GM19468 (cell line): ENCODE data around the gene SUFU.

Experiments used
- ATAC-seq: cut with Tn5 transposase; IDR thresholded peaks from one replicate; pipeline ENCODE4 v1.9.1; 2021; ENCODE audit warnings: mild to moderate bottlenecking, moderate library complexity, moderate number of reproducible peaks; ENCODE audit not compliant: unreplicated experiment; ENCODE audit errors: extremely low read depth

The SUFU gene

DNA sequence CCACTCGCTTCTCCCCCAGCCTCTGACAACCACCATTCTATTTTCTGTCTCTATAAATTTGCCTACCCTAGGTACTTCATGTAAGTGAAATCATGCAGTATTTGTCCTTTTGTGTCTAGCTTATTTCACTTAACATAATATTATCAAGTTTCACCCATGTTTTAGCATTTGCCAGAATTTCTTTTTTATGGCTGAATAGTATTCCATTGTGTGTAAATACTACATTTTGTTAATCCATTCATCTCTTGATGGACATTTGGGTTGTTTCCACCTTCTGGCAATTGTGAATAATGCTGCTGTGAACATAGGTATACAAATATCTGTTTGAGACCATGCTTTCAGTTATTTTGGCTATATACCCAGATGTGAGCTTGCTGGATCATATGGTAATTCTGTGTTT, 83.1 kb downstream of the SUFU start:
- no peak for ATAC-seq

DNA sequence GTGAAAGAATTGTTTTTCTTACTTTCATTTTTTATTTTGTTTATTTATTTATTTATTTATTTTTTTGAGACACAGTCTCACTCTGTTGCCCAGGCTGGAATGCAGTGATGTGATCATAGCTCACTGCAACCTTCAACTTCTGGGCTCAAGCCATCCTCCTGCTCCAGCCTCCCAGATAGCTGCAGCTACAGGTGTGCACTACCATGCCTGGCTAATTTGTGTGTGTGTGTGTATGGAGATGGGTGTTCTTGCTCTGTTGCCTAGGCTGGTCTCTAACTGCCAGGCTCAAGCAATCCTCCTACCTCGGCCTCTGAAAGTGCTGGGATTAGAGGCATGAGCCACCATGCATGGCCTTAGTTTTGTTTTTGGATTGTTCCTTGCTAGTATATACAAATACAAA, 85.1 kb downstream of the SUFU start:
- ATAC-seq, result no peak

DNA sequence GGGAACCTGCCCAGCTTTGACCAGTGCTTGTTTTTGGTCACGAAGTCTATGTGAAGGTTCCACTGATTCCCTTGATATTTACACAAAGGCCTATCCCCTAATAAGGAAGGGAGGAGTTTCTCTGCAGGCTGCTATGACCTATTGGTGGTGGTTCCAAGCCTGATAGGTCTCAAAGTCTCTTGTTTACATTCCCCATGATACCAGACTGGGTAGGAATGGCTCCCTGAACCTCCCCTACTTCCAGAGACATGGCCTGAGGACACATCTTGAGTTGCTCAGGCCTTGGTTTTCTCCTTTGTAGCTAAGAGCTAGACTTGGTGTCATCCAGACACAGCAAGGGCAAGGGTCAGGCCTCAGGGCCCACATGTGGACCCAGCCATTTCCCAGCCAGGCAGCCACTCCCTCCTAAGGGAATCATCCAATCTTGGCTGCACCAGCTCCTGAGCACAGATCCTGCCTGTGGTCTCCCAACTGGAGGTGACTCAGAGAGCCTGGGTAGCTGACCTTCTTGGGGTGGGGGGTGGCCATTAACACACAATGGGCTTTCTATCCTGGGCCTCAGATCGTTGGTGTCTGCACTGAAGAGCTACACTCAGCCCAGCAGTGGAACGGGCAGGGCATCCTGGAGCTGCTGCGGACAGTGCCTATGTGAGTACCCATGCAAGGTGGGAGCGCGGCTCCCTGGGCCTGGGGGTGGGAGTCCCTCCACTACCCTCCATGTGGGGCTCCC, 89.5 kb downstream of the SUFU start:
- no peak for ATAC-seq

DNA sequence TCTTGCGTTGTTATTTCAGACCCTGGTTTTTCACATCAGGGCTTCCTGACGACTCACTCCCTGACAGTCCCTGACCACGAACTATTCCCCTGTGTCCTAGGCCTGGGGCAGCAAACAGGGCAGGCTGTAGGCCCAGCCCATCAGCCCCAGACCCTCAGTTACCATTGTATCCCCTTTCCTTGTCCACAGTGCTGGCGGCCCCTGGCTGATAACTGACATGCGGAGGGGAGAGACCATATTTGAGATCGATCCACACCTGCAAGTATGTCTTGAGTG, 90.0 kb downstream of the SUFU start:
- ATAC-seq, result no peak

DNA sequence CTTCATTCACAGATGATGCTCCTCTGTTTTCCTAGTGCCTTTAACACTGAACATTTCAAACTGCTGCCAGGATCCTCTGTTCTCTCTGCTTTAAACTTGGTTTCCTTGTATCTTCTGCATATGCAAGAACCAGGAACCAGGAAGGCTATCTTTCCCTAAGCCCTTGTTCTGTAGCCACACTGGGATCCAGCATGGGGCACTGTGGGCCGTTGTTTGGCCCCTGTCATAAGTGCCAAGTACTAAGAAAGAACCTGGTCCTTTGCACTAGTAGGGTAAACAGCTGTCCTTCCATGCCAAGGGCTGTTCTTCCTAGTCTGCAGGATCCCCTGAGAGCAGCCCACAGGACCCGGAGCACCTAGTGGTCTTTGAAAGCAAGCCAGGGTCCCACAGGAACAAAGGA, 91.5 kb downstream of the SUFU start:
- no peak for ATAC-seq

DNA sequence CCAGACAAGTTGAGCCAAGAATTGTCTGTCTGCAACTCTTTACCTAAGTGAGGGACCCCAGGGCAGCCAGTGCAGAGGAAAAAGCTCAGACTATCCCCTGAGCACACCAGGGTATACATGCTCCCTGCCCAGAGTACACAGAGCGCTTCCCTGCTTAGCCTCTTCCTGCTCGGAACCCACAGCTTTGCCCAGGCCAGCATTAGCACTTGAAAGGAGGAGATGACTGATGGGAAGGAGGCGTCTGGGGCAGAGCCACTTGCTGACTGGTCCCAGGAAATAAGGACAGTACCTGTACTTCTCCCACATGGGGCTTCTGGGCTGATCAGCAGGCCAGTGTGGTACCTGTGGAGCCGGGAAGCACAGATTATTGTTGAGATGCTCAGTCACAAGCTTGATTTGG, 92.1 kb downstream of the SUFU start:
- no peak for ATAC-seq

DNA sequence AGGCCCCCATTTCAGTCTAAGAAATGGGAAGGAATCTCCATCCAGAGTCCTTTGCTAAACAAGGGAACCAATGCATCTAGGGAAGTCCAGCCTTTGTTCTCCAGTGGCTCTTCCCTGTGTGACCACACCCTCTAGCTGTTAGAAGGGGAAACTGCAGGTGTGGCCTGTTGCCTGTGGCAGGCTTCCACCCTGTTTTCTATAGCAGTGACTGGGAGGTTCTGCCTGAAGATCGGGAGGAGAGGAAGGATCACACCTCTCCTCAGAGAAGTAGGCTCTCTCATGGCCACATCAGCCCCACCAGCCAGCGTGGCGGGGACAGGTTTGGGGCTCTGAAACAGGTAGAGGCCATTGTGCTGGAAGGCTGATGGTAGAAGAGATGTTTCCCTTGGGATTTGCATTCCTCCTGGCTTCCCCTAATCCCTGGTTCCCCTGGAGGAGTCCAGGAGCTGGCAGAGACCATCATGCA, 92.8 kb downstream of the SUFU start:
- ATAC-seq, result no peak

DNA sequence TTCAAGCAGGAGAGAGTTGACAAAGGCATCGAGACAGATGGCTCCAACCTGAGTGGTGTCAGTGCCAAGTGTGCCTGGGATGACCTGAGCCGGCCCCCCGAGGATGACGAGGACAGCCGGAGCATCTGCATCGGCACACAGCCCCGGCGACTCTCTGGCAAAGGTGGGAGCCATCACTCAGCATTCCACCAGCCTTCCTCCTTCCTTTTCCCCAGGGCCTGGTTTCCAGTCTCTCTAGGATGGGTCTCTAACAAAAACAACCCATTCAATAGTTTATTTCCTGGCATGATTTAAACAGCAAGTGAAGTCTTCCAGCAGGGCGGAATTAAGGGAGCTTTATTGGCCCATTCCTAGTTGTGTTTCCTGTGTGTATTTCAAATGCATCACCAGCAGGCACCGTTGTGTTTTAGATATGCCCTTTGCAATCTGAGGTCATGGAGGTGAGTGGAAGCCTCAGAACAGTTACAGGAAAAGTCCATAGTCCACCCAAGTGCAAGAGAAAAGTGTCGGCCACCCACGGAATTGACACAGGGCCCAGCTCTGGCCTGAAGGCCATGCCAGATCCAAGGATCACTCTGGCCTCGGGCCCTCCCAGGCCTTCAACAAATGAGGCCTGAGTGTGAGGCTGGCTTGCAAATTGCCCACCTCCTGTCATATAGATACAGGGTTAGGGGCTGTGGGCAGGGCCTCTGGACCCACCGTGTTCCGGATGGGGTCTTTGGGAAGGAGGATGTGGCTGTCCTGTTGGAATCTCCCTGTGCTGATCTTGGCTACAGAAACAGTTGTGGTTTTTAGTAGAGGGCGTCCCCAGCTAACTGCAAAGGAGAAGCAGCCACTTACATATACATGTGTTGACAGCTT, 93.6 kb downstream of the SUFU start:
- no peak for ATAC-seq

DNA sequence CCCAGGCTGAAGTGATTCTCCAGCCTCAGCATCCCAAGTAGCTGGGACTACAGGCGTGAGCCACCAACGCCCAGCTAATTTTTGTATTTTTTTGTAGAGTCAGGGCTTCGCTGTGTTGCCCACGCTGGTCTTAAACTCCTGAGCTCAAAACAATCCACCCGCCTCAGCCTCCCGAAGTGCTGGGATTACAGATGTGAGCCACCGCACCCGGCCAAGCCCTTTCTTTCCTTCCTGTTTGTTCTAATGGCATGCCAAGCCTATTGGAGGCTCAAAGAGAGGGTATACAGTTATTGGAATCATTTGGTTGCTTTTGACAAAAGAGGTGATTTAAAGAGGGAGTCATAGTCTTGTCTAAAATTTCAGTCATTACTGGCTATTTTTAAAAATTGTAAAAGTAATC, 94.5 kb downstream of the SUFU start:
- ATAC-seq, result no peak

DNA sequence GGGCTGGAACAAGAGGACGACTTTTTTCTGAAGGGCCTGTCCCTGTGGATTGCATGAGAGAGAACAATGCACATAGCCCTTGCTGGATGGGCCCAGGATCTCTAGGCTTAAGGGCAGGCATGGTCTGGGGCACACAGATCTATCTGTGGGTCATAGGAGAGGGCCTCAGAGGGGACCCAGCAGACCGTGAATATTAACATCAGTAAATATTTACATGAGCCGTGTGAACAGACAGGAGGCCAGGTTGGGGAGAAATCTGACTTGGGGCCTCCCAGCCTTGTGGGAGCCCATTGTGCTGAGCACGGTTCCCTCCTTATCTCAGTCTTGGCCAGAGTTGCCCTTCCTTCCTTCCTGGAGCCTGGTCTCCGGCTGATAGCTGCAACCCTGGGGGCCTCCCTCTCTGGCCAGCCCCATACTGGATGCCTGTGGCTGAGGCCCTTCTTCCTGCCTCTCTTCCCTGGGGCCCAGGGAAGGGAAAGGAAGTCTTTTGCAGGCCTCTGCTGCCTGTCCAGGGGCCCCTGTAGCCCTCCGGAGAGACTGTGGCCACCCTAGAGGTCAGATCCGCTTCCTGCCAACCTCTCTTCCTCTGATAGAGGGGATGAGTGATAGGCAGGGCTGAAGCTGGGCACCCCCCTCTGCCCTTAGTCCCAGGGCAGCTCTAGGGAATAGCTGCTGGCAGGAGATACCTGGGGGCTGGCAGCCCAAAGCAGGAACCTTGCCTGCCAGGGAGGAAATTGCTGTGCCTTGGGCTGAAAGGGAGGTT, 96.0 kb downstream of the SUFU start:
- ATAC-seq, result no peak

DNA sequence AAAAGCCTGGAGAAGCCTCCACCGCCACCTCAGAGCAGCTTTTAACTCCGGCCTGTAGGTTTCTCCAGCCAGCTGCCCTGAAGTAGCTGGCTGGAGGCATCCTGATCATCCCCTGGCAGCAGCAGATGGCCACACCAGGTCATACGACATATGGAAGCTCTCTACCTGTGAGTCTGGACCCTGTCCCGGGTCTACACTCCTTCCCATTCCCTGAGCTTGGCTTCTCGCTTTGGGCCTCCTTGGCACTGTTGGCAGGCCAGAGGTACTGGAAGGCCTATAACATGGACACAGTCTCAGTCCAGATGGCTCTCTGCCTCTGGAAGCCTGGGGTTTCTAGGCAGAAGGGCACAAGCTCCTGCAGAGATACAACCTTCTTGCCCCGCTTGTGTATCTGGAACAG, 97.0 kb downstream of the SUFU start:
- no peak for ATAC-seq

DNA sequence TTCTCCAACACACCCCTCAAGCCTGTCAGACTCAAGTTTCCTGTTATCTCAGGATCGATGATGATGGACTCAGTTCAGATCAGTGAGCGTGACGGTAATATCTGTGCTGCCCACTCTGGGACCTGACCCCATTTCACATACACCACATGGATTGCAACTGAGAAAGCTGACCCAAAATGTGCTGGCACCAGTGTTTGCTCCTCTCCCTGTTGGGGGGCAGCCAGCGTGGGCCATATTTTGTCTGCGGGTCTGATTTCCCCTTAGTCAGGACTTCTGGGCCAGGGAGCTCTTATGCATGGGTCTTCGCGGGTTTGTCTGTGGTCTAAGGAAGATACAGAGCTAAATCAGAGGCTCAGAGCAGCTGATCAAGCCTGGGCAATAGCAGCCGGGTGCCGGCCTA, 97.9 kb downstream of the SUFU start:
- ATAC-seq, result no peak

DNA sequence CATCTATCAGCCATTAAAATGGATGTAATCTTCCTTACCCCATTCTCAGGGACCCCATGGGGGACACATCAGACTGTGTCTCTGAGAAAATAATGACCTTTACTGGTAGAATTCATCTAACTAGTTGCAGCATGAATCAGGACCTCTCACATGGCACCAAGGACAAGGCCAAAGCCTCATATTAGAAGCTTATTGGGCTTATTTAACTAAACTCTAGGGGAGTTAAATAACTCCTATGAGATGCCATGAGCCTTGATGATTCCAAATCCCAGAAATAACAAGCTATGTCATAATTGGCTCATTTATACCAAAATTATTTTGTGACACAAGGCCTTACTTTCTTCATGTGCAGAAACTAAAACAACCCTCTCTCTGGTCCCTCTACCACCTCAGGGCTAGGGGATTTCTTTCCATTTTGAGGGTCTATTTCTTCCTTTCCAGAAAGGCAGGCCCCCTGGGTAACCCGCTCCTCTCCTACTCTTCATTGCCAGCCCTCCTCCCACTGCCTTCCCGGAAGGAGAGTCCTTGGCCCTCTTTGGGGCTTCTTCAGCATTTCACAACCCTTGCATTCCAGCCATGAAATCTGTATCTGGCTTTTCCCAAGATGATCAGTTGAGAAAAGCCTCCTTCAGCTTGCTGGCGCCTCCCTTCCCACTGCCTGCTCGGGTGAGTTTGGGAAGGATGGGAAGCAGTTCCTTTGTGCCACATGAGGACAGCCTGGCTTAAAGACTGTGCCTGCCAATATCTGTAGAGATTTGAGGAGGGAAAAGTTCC, 98.7 kb downstream of the SUFU start:
- no peak for ATAC-seq

DNA sequence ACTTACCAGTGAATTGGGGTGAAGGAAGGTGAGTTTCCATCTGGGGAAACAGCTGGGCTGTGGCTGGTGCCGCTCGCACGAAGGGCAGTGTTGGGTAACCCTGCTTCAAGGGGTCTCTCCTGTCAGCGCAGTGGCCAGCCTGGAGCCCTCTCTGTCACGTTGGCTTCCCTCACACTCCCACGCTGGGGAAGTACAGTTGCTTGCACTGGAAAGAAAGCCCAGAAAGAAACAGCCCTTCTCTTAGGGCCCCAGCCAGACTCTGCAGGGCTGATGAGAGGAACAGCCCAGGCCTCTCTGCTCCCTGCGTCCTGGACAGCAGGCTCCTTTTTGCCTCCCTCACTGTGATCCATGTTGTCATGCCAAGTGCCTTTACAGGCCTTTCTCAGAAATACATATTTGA, 100.2 kb downstream of the SUFU start:
- ATAC-seq, result no peak

DNA sequence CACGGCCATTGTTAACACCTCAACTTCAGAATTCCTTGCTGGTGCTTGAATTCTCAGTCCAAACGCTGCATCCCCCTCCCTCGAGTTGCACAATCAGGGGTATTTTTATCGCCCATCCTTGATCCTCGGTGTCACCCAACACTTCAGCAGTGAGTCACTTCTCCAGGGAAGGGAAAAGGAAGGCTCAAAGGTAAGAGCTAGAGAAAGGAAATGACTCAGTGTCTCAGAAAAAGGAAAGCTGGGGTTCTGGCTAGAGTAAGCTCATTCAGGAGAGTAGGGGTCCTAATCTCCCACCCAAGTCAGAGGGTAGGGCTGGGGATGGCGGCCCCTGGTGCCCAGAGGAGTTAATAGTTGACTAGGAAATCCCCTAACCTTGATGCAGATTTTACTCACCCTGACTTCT, 100.7 kb downstream of the SUFU start:
- ATAC-seq, result no peak

DNA sequence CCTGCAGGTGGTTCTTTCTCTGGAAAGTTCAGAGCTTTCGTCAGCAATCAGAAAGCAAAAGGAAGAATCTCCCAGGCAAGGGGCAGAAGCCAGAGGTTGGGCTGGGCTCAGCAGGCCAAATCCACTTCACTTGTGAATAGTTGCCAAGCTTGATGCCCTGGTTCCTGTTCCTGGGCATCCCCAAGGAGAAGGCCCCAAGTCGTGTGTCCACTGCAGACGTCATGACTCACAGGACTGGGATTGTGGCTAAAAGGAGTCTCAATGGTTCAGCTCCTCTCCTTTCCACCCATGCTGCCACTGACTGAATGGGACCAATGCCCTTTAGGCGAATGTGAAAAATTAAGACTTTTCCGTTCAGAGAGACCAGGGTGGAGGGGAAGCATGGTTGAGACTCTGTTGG, 101.9 kb downstream of the SUFU start:
- no peak for ATAC-seq

DNA sequence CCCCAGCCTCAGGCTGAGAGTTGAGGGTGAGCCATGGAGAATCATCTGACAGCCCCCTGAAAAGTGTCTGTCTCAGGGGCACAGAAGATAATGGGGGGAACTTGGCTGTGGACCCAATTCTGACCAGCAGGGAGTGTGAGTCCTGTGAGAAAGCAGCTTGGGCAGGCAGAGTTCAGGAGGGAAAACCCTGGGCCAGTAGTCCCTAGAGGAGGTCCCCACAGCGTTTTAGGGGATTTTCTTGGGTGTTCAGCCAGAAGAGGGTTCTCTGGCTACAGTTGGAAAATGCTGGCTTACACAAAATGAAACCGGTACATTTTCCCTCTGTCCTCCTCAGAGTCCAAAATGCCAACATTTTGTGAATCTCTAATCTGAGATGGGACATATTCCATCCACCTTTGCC, 104.7 kb downstream of the SUFU start:
- no peak for ATAC-seq

DNA sequence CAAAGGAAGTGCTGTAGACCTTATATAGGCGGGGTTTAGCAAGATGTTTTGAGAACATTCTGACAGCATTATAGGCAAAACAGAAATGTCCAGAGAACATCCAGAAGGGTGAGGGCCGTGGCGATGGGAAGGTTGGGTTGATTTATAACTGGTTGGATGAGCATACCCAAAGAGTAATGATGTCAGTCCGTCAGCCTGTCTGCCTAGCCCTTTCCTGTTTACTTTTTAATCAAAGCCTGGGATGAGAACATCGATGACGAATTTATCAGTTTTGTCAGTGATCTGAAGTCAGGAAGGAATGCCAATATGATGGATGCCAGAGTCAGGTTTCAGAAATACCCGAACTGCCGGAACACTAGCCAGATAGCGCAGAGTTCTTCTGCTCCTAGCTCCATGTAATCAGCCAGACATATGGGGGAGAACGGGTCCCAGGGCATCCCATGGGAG, 106.7 kb downstream of the SUFU start:
- no peak for ATAC-seq

DNA sequence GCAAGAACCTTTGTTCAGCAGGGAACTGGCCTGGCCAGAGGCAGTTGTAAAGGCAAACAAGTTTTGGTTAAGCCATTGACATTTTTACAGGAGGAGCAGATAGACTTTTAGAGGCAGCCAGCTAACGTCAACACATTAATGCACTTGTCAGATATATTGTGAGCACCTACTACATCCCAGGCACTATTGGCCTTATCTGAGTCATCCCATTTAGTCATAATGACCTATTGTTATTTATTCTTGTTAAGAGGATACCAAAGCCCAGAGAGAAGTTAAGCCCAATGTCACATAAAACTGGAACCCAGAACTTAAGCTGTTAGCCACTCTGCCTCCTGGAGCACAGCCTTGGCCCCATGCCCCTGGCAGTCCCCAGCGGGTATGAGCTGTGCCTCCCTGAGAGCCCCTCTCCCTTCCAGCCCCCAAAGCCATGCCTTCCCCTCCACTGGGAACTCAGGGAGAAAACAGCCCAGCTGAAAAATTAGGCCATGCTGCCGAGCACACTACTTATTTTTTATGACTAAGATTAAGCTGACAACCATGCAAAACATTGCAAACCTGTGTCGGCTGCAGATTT, 107.8 kb downstream of the SUFU start:
- no peak for ATAC-seq

DNA sequence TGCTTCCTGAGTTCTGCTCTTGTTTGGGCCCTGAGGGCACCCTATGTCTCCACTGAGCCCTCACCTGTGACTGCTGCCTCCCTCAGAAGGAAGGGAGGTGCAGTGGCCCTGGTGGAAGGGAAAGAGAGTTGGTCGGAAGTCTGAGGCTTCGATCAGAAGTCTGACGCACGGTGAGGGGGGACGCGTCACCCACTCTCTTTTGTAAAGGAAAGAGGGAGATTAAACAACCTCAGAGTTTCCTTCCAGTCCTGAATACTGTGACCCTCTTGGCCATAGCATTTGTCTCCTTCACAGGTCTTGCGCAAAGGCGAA, 109.1 kb downstream of the SUFU start:
- ATAC-seq, result no peak
